SU-DHL-6 (cell line): ENCODE results near the gene HOXA13.

Experiments used
- H2AFZ ChIP-seq: fragments of 200-600 bp; sonication (generic); 2 replicates; pipeline ENCODE4 v1.6.1; 2014; ENCODE audit warnings: low read depth, mild to moderate bottlenecking, moderate library complexity, mixed read lengths, antibody characterized with exemption, low read length; ENCODE audit not compliant: severe bottlenecking
- H3F3A ChIP-seq: fragments of 200-600 bp; shearing (Covaris generic); 2 replicates; pipeline ENCODE4 v1.6.0; 2016; ENCODE audit warnings: antibody characterized with exemption, mild to moderate bottlenecking; ENCODE audit not compliant: insufficient read depth
- H3K27ac ChIP-seq: fragments of 200-600 bp; sonication (generic); 2 replicates; pipeline ENCODE4 v1.5.1; 2016; ENCODE audit warnings: low read depth, mild to moderate bottlenecking, low read length, moderate library complexity, mixed read lengths
- H3K27me3 ChIP-seq: fragments of 200-600 bp; sonication (generic), shearing (Covaris generic); 2 replicates; pipeline ENCODE4 v1.6.0; 2014; ENCODE audit warnings: mild to moderate bottlenecking, low read length
- H3K36me3 ChIP-seq: fragments of 200-600 bp; sonication (generic); 2 replicates; pipeline ENCODE4 v1.6.1; 2014; ENCODE audit warnings: mild to moderate bottlenecking, low read length, mixed read lengths
- H3K4me2 ChIP-seq: fragments of 300-600, 200-600 bp; shearing (Covaris generic), sonication (generic); 2 replicates; pipeline ENCODE4 v1.6.0; 2014; ENCODE audit warnings: low read length, low read depth, mild to moderate bottlenecking; ENCODE audit not compliant: poor library complexity, severe bottlenecking
- H3K4me3 ChIP-seq: fragments of 200-600 bp; sonication (generic); 2 replicates; pipeline ENCODE4 v1.5.1; 2014; ENCODE audit warnings: antibody characterized with exemption, low read length, mild to moderate bottlenecking, mixed read lengths; ENCODE audit not compliant: insufficient read depth, poor library complexity, severe bottlenecking
- H3K79me2 ChIP-seq: fragments of 200-600 bp; sonication (generic); 2 replicates; pipeline ENCODE4 v1.6.1; 2014; ENCODE audit warnings: mild to moderate bottlenecking, low read length, moderate library complexity; ENCODE audit not compliant: insufficient read depth
- H3K9ac ChIP-seq: fragments of 200-600 bp; sonication (generic); 2 replicates; pipeline ENCODE4 v1.7.0; 2014; ENCODE audit warnings: mild to moderate bottlenecking, low read length
- H3K9me2 ChIP-seq: fragments of 200-600 bp; sonication (generic); replicated peaks from 2 replicates; pipeline ENCODE4 v1.6.1; 2014; ENCODE audit warnings: low read length; ENCODE audit not compliant: insufficient read depth
- H3K9me3 ChIP-seq: fragments of 200-600 bp; sonication (generic); 2 replicates; pipeline ENCODE4 v1.6.1; 2014; ENCODE audit warnings: low read length, mixed read lengths; ENCODE audit not compliant: insufficient read depth
- H4K20me1 ChIP-seq: fragments of 200-600 bp; sonication (generic); 2 replicates; pipeline ENCODE4 v1.6.1; 2014; ENCODE audit warnings: low read depth, mild to moderate bottlenecking, antibody characterized with exemption, low read length, moderate library complexity, mixed read lengths
- EZH2phosphoT487 ChIP-seq: fragments of 200-600 bp; sonication (generic), shearing (Covaris generic); conservative IDR thresholded peaks from 2 replicates; pipeline ENCODE4 v1.6.1; 2018; ENCODE audit warnings: mild to moderate bottlenecking, antibody characterized with exemption, low read length, moderate library complexity, mixed read lengths
- TF ChIP-seq, protein P1 (sequence below): fragments of 200-600 bp; sonication (generic); IDR thresholded peaks from one replicate; pipeline ENCODE4 v1.5.1; 2017; ENCODE audit warnings: antibody characterized with exemption, mild to moderate bottlenecking, low read length, moderate library complexity; ENCODE audit not compliant: insufficient read depth, poor library complexity, severe bottlenecking

HOXA13 gene

DNA sequence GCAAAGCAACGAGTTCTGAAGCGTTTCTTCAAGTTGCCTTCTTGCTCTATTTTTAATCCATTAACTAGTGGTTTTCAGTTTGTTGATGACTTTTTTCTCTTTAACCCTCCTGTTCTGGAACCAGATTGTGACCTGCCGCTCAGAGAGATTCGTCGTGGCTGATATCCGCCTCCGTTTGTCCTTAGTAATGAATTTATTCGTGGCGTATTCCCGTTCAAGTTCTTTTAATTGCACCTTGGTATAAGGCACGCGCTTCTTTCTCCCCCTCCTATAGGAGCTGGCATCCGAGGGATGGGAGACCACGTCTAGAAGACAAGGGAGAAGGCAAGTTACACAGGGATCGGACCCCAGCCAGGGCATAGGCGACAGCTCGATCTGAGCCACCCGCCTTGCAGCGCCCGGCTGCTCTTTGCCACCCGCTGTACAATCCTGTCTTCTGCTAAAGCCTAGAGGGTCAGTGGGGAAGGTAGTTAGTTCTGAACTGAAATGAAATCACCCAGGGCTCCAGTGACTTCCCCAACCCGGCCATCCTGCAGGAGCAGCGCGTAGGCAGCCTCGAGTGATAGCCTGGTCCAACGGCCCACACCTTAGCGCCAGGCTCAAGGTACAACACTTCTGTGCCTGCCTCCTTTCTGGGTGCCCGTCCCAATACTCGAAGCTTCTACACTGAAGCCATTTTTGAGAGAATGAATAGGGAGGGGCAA is 1.6 kb downstream of the HOXA13 start:
- no peak overlapping the region for H3K9ac ChIP-seq
- H3K4me3 ChIP-seq: no peak overlapping the region

DNA sequence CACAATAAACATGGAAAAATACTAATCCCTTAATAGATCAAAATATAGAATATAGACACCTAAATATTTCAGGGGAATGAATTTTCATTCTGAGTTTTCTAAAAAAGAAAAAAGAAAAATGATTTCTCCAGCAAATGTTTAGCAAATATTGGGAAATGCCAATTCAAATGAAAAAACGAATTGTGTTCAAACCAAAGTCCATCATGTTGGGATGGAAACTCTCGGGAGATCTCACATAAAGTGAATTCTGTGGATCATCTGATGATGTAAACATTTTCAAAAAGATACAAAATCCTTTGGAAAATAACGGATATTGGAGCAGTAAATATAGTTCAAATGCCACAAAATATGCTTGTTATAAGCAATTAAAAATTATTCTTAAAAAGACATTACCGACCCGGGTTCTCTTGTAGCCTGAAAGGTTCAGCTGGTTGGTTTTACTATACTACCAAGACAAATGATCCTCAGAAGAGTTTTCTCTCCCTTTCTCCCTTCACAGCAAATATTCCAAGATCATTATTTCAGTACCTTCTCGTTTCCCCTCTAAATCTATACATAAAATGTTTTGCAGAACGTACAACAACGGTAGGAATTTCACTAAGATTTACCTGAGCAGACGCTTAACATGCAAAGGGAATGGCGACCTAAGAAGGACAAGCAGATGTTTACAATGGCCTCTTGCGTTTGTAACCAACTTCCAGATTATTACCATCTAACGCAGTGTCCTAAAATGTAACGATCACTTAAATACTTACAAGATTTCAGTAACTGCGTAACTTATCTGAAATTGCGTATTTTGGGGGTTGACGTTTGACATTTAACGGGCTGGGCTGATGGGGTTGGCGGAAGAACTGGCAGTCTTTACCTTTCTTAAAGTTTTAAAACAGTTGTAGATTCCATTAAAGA is 2.5 kb downstream of the HOXA13 start:
- H3K4me2 ChIP-seq: no peak overlapping the region
- H3K27me3 ChIP-seq: no peaks in the 10 kb centered on the region
- H4K20me1 ChIP-seq: no peaks in the 10 kb centered on the region
- H3K9me2 ChIP-seq: no peaks in the 10 kb centered on the region
- no peak overlapping the region for H3K4me3 ChIP-seq
- no peaks in the 10 kb centered on the region for H3K9me3 ChIP-seq
- no peaks in the 10 kb centered on the region for H3K36me3 ChIP-seq
- no peaks in the 10 kb centered on the region for H3F3A ChIP-seq
- no peak overlapping the region for H2AFZ ChIP-seq
- no peak overlapping the region for H3K9ac ChIP-seq
- TF ChIP-seq EZH2phosphoT487: no peak
- TF ChIP-seq, protein P1, sequence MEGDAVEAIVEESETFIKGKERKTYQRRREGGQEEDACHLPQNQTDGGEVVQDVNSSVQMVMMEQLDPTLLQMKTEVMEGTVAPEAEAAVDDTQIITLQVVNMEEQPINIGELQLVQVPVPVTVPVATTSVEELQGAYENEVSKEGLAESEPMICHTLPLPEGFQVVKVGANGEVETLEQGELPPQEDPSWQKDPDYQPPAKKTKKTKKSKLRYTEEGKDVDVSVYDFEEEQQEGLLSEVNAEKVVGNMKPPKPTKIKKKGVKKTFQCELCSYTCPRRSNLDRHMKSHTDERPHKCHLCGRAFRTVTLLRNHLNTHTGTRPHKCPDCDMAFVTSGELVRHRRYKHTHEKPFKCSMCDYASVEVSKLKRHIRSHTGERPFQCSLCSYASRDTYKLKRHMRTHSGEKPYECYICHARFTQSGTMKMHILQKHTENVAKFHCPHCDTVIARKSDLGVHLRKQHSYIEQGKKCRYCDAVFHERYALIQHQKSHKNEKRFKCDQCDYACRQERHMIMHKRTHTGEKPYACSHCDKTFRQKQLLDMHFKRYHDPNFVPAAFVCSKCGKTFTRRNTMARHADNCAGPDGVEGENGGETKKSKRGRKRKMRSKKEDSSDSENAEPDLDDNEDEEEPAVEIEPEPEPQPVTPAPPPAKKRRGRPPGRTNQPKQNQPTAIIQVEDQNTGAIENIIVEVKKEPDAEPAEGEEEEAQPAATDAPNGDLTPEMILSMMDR: no peak
- H3K79me2 ChIP-seq: no peaks in the 10 kb centered on the region
- H3K27ac ChIP-seq: no peak overlapping the region

More for the DNA sequence above, 1.6 kb downstream of the HOXA13 start:
- Histone ChIP-seq H4K20me1 (no peaks in the 10 kb centered on the region), H3K9me2 (no peaks in the 10 kb centered on the region), H3K4me2 (no peak overlapping the region), H3K27ac (no peak overlapping the region), H3K36me3 (no peaks in the 10 kb centered on the region), H3F3A (no peaks in the 10 kb centered on the region), H3K79me2 (no peaks in the 10 kb centered on the region), H2AFZ (no peak overlapping the region), H3K9me3 (no peaks in the 10 kb centered on the region), H3K27me3 (no peaks in the 10 kb centered on the region)
- TF ChIP-seq, protein P1: no peak
- no peak for TF ChIP-seq EZH2phosphoT487

DNA sequence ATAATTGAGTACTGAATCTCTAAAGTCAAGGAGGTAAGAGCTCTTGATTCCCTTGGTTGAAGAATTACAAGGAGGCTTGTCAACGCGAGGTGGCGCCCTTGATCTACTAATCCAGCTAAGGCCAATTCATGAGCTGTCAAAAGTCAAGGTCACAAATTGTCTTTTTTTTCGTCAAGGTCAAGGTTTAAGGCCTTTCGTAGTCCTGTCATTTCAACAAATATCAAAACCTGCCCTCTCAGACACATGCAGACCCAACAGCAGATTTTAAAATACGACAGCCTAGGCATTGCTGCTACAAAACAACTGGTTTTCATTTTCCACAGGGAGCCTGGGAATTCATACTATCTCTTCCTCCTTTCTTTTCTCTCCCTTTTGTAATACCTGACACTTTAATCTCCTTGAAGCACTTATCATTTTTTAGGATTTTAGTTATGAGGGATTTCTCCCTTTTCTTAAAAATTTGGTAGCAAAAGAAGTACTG is 3.6 kb downstream of the HOXA13 start:
- Histone ChIP-seq H3K9me2 (no peaks in the 10 kb centered on the region), H3K4me3 (no peak overlapping the region), H3F3A (no peaks in the 10 kb centered on the region), H3K79me2 (no peaks in the 10 kb centered on the region), H3K27me3 (no peaks in the 10 kb centered on the region), H4K20me1 (no peaks in the 10 kb centered on the region), H3K9ac (no peak overlapping the region), H3K9me3 (no peaks in the 10 kb centered on the region), H2AFZ (no peak overlapping the region), H3K36me3 (no peaks in the 10 kb centered on the region), H3K27ac (no peak overlapping the region), H3K4me2 (no peak overlapping the region)
- no peak for TF ChIP-seq EZH2phosphoT487
- TF ChIP-seq, protein P1: peak; percentile 90
